ENCODE measurements around the gene LCA5L.
A peak's percentile ranks its signal among the peaks of the same experiment; 100 is the strongest.
"Not testable (repeated sequence)": the region's sequence is repeated elsewhere in the genome, so short reads cannot be mapped to it uniquely, and the experiment has no call there.

Gene LCA5L

GRCh38 chr21:39374046-39374445 is 71.5 kb downstream of the LCA5L start:
- ATAC-seq = peak; percentile 53
- TF ChIP-seq CSDC2 (CRISPR knock-in tag; IDR thresholded peaks at IDR 0.05) (no peak), ZFP3 (CRISPR knock-in tag; IDR thresholded peaks at IDR 0.05) (no peak), SNAI2 (CRISPR knock-in tag; IDR thresholded peaks at IDR 0.05) (no peak), ARNTL (CRISPR knock-in tag; IDR thresholded peaks at IDR 0.05; ENCODE audit: borderline replicate concordance, low read depth) (no peak), ZNF565 (CRISPR knock-in tag; conservative IDR thresholded peaks at IDR 0.05; ENCODE audit: low read depth) (no peak), OSR1 (CRISPR knock-in tag; IDR thresholded peaks at IDR 0.05) (no peak), ISL1 (CRISPR knock-in tag; IDR thresholded peaks at IDR 0.05) (no peak), GLIS3 (CRISPR knock-in tag; IDR thresholded peaks at IDR 0.05) (no peak), TOX (CRISPR knock-in tag; IDR thresholded peaks at IDR 0.05; ENCODE audit: borderline replicate concordance) (no peak), POU6F1 (CRISPR knock-in tag; IDR thresholded peaks at IDR 0.05; ENCODE audit: borderline replicate concordance, low read depth) (no peak), ESRRG (CRISPR knock-in tag; IDR thresholded peaks at IDR 0.05) (no peak), CSRNP3 (CRISPR knock-in tag; IDR thresholded peaks at IDR 0.05) (no peak), TCF4 (CRISPR knock-in tag; IDR thresholded peaks at IDR 0.05; ENCODE audit: borderline replicate concordance) (no peak), BACH2 (CRISPR knock-in tag; IDR thresholded peaks at IDR 0.05; ENCODE audit: borderline replicate concordance) (no peak), RARB (CRISPR knock-in tag; IDR thresholded peaks at IDR 0.05) (no peak), ZNF8 (CRISPR knock-in tag; IDR thresholded peaks at IDR 0.05) (no peak)
- TF ChIP-seq, protein P1, sequence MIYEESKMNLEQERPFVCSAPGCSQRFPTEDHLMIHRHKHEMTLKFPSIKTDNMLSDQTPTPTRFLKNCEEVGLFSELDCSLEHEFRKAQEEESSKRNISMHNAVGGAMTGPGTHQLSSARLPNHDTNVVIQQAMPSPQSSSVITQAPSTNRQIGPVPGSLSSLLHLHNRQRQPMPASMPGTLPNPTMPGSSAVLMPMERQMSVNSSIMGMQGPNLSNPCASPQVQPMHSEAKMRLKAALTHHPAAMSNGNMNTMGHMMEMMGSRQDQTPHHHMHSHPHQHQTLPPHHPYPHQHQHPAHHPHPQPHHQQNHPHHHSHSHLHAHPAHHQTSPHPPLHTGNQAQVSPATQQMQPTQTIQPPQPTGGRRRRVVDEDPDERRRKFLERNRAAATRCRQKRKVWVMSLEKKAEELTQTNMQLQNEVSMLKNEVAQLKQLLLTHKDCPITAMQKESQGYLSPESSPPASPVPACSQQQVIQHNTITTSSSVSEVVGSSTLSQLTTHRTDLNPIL (CRISPR knock-in tag; IDR thresholded peaks at IDR 0.05; ENCODE audit: low read depth) = no peak
- TF ChIP-seq, protein P2, sequence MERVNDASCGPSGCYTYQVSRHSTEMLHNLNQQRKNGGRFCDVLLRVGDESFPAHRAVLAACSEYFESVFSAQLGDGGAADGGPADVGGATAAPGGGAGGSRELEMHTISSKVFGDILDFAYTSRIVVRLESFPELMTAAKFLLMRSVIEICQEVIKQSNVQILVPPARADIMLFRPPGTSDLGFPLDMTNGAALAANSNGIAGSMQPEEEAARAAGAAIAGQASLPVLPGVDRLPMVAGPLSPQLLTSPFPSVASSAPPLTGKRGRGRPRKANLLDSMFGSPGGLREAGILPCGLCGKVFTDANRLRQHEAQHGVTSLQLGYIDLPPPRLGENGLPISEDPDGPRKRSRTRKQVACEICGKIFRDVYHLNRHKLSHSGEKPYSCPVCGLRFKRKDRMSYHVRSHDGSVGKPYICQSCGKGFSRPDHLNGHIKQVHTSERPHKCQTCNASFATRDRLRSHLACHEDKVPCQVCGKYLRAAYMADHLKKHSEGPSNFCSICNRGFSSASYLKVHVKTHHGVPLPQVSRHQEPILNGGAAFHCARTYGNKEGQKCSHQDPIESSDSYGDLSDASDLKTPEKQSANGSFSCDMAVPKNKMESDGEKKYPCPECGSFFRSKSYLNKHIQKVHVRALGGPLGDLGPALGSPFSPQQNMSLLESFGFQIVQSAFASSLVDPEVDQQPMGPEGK (CRISPR knock-in tag; IDR thresholded peaks at IDR 0.05; ENCODE audit: borderline replicate concordance) = no peak

DNA sequence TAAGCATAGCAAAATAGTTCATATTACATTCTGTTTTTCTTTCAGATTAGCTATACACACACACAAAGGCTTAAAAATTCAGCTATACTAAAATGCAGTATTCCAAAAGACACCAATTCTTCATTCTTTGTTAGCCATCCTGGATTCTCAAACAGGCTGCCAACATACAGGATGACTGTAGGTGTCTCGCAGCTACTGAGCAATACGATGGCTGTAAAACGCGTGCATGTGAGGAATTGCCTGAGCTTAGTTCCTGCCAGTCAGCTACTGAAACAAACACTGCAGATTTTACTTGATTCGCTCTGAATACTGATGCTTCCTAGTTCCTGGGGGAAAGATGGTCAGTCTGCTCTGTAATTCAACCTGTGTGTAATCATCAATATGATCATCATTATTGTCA is 71.9 kb downstream of the LCA5L start:
- TF ChIP-seq TOX (CRISPR knock-in tag; IDR thresholded peaks at IDR 0.05; ENCODE audit: borderline replicate concordance) (no peak), ZNF8 (CRISPR knock-in tag; IDR thresholded peaks at IDR 0.05) (no peak), ZNF70 (CRISPR knock-in tag; IDR thresholded peaks at IDR 0.05) (no peak), SNAI2 (CRISPR knock-in tag; IDR thresholded peaks at IDR 0.05) (no peak), ISL1 (CRISPR knock-in tag; IDR thresholded peaks at IDR 0.05) (no peak), GLIS3 (CRISPR knock-in tag; IDR thresholded peaks at IDR 0.05) (no peak), ZNF565 (CRISPR knock-in tag; conservative IDR thresholded peaks at IDR 0.05; ENCODE audit: low read depth) (no peak), ZFP30 (CRISPR knock-in tag; IDR thresholded peaks at IDR 0.05) (no peak), CSDC2 (CRISPR knock-in tag; IDR thresholded peaks at IDR 0.05) (no peak), OSR1 (CRISPR knock-in tag; IDR thresholded peaks at IDR 0.05) (no peak), POU6F1 (CRISPR knock-in tag; IDR thresholded peaks at IDR 0.05; ENCODE audit: borderline replicate concordance, low read depth) (no peak), ARNTL (CRISPR knock-in tag; IDR thresholded peaks at IDR 0.05; ENCODE audit: borderline replicate concordance, low read depth) (no peak), TCF4 (CRISPR knock-in tag; IDR thresholded peaks at IDR 0.05; ENCODE audit: borderline replicate concordance) (no peak)
- TF ChIP-seq, protein P2 (CRISPR knock-in tag; IDR thresholded peaks at IDR 0.05; ENCODE audit: borderline replicate concordance) = no peak
- peak; percentile 98 for ATAC-seq

DNA sequence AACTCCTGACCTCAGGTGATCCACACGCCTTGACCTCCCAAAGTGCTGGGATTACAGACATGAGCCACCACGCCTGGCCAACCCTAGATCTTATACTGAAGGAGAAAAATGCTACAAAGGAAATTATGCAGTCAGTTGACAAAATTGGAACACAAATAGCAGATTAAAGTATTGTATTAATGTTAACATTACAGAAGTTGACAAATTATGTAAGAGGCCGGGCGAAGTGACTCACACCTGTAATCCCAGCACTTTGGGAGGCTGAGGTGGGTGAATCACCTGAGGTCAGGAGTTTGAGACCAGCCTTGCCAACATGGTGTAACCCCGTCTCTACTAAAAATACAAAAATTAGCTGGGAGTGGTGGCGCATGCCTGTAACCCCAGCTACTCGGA is 75.7 kb downstream of the LCA5L start:
- ATAC-seq = not testable (repeated sequence)
